GM20000 (cell line): ENCODE measurements around the gene KCNG2.

ENCODE experiments used
- DNase-seq: peaks from one replicate; pipeline ENCODE4 v3.0.0; 2012; ENCODE audit warnings: low spot score
- CTCF ChIP-seq: IDR thresholded peaks from 2 replicates; pipeline ENCODE4 v1.5.1; 2012; ENCODE audit warnings: mild to moderate bottlenecking, control low read depth; ENCODE audit errors: extremely low read depth, missing control alignments

Gene KCNG2

GRCh38 chr18:79853303-79853992 lies 55.7 kb downstream of the KCNG2 start:
- DNase-seq, result no peak
- no peak for TF ChIP-seq CTCF

DNA sequence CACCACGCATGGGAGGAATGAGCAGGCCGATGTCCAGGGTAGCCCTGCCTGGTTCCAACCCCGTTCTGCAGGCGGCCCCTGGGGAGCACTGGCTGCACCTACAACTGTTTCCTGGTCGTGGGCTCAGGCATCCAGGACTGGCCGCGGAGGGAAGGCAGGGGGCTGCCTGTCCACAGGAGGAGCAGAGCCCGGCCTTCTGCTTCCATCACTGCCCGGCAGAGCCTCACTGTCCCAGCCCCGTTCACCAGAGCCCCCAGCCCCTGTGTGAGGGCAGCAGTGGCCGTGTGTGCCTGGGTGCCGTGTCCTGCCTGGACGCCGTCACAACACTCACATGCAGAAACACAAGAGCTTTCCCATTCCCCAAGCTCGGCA lies 56.2 kb downstream of the KCNG2 start:
- TF ChIP-seq CTCF, result no peak
- no peak for DNase-seq

- peak; percentile 87 for DNase-seq
- no peak for TF ChIP-seq CTCF
Measured at GRCh38 chr18:79855147-79855933, 57.6 kb downstream of the KCNG2 start.

GRCh38 chr18:79856119-79857007 lies 58.6 kb downstream of the KCNG2 start:
- DNase-seq, result peak; percentile 85
- TF ChIP-seq CTCF, result no peak

GRCh38 chr18:79857082-79857671 lies 59.4 kb downstream of the KCNG2 start:
- no peak for DNase-seq

DNA sequence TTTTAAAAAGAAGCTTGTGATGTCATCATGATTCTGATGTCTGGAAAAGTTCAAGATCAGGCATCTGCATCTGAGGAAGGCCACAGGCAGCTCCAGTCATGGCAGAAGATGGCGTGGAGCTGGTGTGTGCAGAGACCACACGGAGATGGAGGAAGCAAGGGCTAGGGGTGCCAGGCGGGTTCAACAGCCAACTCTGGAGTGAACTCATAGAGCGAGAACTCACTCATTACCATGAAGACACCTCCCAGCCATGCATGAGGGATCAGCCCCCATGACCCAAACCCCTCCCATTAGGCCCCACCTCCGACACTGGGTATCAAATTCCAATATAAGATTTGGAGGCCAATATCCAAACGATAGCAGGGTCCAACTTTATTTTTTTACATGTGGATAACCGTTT lies 61.6 kb downstream of the KCNG2 start:
- no peak for TF ChIP-seq CTCF
- no peak for DNase-seq

More at GRCh38 chr18:79857082-79857671, 59.4 kb downstream of the KCNG2 start:
- TF ChIP-seq CTCF, result no peak
